BE2C (cell line): ENCODE measurements around the gene SYNDIG1.

ENCODE experiments used
- DNase-seq: peaks from one replicate; pipeline ENCODE4 v3.0.0-alpha.2; 2020
- H3K27me3 ChIP-seq: fragments of 250-450 bp; sonication (Bioruptor Pico); 2 replicates; pipeline ENCODE4 v1.5.1; 2020; ENCODE audit warnings: mild to moderate bottlenecking
- H3K36me3 ChIP-seq: fragments of 250-450 bp; sonication (Bioruptor Pico); 2 replicates; pipeline ENCODE4 v1.5.1; 2020; ENCODE audit warnings: mild to moderate bottlenecking
- H3K4me1 ChIP-seq: fragments of 250-450 bp; sonication (Bioruptor Pico); 2 replicates; pipeline ENCODE4 v1.5.1; 2020
- H3K4me3 ChIP-seq: 2 replicates; pipeline ENCODE4 v1.5.1; 2011; ENCODE audit warnings: low read depth, low read length
- H3K9me3 ChIP-seq: fragments of 250-450 bp; sonication (Bioruptor Pico); 2 replicates; pipeline ENCODE4 v1.5.1; 2020
- CTCF ChIP-seq: IDR thresholded peaks from 2 replicates; pipeline ENCODE4 v1.5.1; 2012; ENCODE audit warnings: mild to moderate bottlenecking, low read depth, low read length

Gene SYNDIG1

GRCh38 chr20:24479595-24479994 lies 10.2 kb downstream of the SYNDIG1 start:
- no peak for TF ChIP-seq CTCF
- no peaks in the 10 kb centered on the region for H3K4me1 ChIP-seq
- no peak overlapping the region for H3K4me3 ChIP-seq
- DNase-seq = no peak
- H3K9me3 ChIP-seq = no peaks in the 10 kb centered on the region
- no peaks in the 10 kb centered on the region for H3K27me3 ChIP-seq
- H3K36me3 ChIP-seq = no peaks in the 10 kb centered on the region

GRCh38 chr20:24480509-24480908 lies 11.1 kb downstream of the SYNDIG1 start:
- no peaks in the 10 kb centered on the region for H3K4me1 ChIP-seq
- no peaks in the 10 kb centered on the region for H3K36me3 ChIP-seq
- H3K4me3 ChIP-seq = no peak overlapping the region
- no peak for DNase-seq
- H3K27me3 ChIP-seq = no peaks in the 10 kb centered on the region
- no peak for TF ChIP-seq CTCF
- no peaks in the 10 kb centered on the region for H3K9me3 ChIP-seq

- TF ChIP-seq CTCF = no peak
- Histone ChIP-seq H3K36me3 (no peaks in the 10 kb centered on the region), H3K4me3 (no peak overlapping the region), H3K9me3 (no peaks in the 10 kb centered on the region), H3K27me3 (no peaks in the 10 kb centered on the region), H3K4me1 (no peaks in the 10 kb centered on the region)
- no peak for DNase-seq
Observed at GRCh38 chr20:24481173-24481572, 11.7 kb downstream of the SYNDIG1 start.

- Histone ChIP-seq H3K4me1 (no peaks in the 10 kb centered on the region), H3K36me3 (no peaks in the 10 kb centered on the region), H3K4me3 (no peak overlapping the region), H3K9me3 (no peaks in the 10 kb centered on the region), H3K27me3 (no peaks in the 10 kb centered on the region)
- TF ChIP-seq CTCF = no peak
- no peak for DNase-seq
Observed at GRCh38 chr20:24483435-24484080, 14.1 kb downstream of the SYNDIG1 start.

DNA sequence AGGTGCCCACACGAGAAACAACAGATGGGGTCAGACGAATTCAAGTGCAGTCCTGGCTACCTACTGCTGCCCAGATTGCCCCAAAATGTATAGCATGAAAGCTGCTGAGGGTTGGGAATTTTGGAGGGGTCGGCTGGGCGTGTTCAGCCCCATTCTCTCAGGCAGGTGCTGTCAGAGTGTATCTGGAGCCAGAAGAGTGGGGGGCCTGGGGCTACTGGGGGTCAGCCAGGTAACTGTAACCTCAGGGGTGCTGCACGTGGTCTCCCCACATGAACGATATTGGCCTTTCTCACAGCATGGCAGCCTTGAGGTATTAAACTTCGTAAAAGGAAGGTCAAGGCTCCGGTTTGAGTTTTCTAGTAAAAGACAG lies 14.6 kb downstream of the SYNDIG1 start:
- no peak for TF ChIP-seq CTCF
- Histone ChIP-seq H3K36me3 (no peaks in the 10 kb centered on the region), H3K4me1 (no peaks in the 10 kb centered on the region)

DNA sequence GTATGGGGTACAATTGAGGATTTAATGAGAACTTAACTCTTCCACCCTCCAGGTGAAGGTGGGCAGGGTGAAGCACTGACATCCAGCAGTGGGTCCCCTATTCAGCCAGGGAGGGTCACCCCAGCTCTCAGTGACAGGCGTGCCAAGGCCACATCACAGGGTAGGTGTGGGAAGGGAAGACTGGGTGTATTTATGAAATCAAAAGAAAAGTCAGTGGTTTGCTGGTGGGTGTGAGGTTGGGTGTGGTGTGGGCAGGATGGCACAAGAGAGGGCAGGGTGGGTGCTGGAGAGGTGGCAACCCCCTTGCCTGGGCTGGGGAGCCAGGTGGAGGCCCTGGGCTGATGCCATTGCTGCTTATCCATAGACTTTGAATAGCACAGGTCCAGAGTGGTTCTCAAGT lies 16.6 kb downstream of the SYNDIG1 start:
- Histone ChIP-seq H3K9me3 (no peaks in the 10 kb centered on the region), H3K36me3 (no peaks in the 10 kb centered on the region), H3K4me1 (no peaks in the 10 kb centered on the region), H3K27me3 (no peaks in the 10 kb centered on the region), H3K4me3 (no peak overlapping the region)
- no peak for DNase-seq
- no peak for TF ChIP-seq CTCF

More for the DNA sequence above, 14.6 kb downstream of the SYNDIG1 start:
- H3K27me3 ChIP-seq = no peaks in the 10 kb centered on the region
- H3K4me3 ChIP-seq = no peak overlapping the region
- no peaks in the 10 kb centered on the region for H3K9me3 ChIP-seq
- no peak for DNase-seq
